Activated CD8-positive, alpha-beta memory T cell treated with anti-CD3 and anti-CD28 coated beads for 48 hours (primary cell): ENCODE results near the gene SLC6A9.

Experiments used
- DNase-seq, 3 experiments: peaks; one replicate each; pipeline ENCODE4 v3.0.0-alpha.2; 2020; ENCODE audit warnings: low read depth in 2 of 3, low spot score in 2 of 3

Gene SLC6A9

GRCh38 chr1:44029911-44030604 lies 1.2 kb downstream of the SLC6A9 start:
- peak; percentile 58 to 84 (median 82) for DNase-seq

DNA sequence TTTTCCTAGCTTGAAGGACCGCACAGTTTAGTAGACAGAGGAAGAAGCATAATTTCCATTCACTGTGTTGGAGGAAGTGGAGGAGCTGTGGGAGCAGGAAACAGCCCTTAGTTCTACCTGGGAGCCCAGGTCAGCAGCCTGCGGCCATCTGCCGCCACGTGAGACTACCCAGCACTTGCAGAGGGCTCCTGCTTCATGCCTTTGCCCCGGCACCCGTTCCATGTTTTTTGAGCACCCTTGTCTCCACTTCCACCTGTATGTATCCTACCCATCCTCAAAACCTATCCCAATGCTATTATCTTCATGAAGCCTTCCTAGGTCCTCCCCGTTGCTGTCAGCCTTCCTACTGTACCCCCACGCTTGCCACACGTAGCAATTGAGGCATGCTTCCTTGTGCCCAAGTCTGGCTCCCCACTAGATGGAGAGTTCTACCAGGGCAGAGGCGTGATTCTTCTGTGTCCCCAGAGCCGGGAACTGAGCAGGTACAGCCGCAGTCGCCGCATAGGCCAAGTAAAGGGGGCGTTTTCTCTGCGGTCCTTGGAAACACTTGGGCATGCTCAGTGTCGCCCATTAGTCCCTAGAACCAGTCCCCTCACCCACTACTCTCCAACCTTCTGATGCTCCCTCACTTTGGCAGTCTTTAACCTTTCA lies 1.9 kb downstream of the SLC6A9 start:
- no peak for DNase-seq

DNA sequence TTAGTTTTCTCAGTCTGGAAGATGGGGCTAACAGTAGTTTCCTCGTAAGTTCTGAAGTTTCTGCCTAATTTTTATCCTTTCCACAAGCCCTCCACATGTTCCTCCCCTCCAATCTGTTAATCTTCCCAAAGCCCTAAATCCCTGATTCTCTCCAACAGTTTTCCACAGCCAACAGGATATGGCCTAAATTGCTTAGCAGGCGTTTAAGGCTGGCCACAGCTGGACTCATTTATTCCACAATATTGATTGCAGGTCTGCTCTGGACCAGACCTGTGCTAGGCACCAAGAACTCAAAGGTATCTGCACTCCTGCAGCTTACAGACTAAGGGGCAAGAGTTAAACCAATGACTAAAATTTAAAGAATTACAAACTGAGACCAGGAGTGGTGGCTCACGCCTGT lies 3.9 kb downstream of the SLC6A9 start:
- DNase-seq = no peak

DNA sequence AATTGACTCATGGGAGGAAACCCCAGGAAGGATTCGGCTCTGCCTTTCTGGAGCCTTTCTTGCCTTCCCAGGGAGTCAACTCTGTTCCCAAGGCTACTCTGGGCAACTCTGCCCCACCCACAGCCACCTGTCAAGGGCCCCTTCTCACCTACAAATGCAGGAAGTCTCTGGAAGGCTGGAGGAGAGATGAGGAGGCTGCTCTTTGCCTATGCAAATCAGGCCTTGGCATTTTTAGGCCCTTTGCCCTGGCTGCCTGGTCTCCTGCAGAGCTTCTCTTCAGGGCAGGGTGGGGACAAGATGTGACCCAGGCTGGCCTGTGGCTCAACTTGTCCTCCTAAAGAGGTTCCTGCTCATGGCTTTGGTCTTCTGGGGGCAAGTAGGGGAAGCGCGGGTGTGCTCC lies 5.4 kb downstream of the SLC6A9 start:
- no peak for DNase-seq

DNA sequence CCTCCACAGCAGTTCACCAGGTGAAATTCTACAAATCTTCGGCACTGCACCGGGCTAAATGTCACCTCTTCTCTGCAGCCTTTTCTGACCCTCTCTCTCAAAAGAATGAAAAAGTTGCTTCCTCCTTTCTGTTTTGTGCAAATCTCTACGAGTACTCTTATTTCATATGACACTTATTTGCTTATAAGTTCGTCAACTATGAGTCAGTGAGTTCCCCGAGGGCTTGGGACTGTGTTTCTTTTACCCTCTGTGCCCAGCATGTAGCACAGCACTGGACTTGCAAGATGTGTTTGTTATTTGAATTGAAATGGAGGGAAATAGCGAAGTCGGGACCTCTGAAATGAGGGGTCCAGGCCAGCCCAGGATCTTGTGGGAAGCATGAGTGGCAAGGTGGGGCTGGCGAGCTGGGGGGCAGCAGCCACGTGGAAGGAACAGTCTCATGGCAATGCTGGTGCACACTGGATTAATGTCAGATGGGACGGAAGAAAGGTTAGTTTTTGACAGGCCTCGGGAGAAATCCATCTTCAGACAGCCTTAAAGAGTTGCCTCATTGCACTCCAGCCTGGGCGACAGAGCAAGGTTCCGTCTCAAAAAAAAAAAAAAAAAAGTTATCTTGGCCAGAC lies 6.2 kb downstream of the SLC6A9 start:
- DNase-seq = no peak

DNA sequence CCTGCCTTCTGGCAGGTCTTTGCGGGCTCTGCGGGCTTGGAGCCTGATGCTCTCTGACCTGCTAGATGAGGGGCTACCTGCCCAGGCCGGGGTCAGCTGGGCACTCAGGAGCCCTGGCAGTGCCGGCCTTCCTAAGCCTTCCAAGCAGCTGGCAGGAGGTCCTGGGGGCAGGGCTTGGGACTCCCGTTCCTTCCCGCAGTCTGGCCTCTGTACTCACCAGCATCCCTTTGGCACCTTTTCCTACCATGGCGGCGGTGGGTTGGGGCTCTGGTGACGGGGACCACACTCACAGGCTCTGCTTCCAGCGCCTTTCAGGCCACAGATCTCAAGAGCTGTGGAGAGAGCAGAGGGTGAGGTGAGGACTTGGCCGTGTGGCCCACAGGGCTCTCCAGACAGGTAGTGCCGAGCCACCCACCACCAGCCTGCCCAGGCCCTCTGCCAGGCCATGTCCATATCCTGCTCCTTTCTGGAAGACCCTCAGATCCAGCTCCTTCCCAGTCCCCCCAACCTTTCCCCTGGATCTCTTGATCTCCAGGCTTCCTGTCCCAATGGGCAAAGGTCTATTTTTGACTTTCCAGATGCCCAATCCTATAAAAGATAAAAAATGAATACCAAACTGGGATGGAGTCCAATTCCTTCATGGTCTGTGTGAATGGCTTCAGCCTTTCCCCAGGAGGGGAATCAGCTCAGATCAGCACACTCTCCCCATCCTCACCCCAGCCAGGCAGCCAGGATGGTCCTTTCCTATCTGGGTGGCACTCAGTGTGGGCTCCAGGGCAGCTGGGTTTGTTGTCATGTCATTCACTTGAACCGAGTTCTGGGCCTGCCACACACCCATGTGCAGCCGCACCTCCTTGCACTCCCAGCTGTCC lies 7.0 kb downstream of the SLC6A9 start:
- no peak for DNase-seq

DNA sequence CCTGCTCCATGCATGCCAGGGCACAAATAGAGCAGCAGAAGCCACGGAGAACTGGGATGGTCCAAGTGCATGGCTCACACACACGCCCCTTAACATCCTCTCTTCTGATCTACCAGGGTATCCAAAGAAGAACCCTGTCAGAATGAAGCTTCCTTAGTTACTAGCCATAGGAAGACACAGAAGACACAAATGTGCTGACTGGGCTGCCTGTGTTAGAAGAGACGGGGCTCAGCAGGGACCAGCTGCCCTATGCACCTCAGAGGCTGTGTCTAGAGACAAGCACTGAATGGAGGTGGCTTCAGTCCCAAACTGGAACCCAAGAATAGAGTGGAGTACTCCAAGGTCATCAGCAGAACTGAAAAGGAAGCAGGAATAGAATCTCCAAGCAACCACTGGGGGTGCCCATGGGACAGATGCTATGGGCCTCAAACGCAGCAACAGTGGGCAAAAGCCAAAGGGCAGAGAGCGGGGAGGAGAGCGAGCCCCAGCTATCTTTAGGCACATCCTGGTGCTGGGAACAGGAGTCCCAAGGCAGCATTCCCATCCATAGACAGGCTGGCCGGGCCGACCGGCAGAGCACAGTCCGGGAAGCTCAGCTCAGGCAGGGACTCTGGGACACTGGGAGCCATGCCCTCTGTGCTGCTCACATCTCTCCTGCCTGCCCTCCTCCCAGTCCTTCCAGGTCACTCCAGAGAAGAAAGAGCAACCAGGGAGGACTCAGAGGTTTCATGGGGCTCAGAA lies 9.5 kb downstream of the SLC6A9 start:
- no peak for DNase-seq

GRCh38 chr1:44021156-44021555 lies 10.1 kb downstream of the SLC6A9 start:
- DNase-seq = no peak

- DNase-seq = no peak
These were observed 10.8 kb downstream of the SLC6A9 start for GRCh38 chr1:44020464-44020863.

- no peak for DNase-seq
These were observed 11.8 kb downstream of the SLC6A9 start for GRCh38 chr1:44019466-44019948.

DNA sequence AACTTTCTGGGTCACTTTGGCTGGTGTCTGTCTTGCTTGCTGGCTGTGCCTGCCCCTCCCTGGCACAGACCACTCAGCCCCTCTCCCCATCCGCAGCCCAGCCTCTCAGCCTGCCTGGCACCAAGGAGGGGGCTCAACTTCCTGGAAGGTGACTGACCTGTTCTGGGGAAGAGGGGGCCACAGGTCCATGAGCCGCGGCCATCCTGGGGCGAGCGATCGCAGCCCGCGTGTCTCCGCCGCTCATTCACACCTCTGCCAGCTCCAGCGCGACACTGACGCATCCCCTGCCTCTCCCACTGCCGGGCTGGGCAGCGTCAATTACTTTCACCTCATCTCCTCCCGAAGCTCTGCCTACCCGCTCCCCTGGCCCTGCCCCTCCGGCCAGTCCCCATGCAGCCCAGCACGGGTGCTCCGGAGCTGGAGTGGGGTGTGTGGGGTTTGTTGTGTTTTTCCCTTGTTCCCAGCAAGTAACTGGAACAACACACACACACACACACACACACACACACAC lies 14.3 kb downstream of the SLC6A9 start:
- DNase-seq = no peak

DNA sequence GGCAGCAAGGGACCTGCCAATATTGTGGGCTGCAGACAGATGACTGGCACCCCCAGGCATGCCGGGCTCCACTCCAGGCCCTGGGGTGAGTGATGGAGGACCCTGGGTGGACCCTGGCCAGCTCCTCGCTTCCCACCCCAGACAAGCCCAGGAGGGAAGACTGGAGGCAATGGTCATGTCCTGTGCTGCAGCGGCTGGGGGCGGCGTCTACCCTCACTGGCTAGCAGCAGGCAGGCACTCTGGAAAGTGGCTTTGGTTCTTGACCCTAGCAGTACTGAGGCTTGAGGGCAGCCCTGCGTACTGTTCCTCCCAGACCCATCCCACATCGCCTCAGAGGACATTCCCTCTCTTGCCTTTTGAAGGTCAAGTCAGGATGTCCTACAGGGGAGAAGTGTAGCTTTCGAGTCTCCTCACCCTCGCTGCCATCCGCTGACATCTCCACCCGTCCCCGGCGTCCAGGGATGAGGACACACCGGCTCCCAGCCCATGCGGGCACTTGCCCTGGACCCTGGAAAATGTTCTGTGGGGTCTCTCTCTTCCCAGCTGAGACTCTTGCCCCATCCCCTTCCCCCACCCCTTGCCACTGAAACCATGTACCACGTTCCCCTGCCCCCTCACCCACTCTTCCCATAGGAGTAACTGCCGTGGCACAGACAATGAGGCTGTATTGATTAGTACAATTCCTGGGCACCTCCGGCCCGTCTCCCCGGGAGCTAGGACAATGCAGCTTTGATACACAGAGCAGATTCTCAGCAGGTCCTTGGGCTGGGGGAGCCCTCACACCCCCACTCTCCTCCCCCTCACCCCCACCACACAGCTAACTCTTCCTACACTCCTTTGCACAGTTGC lies 15.0 kb downstream of the SLC6A9 start:
- no peak for DNase-seq

GRCh38 chr1:44015206-44015605 lies 16.1 kb downstream of the SLC6A9 start:
- DNase-seq = no peak

DNA sequence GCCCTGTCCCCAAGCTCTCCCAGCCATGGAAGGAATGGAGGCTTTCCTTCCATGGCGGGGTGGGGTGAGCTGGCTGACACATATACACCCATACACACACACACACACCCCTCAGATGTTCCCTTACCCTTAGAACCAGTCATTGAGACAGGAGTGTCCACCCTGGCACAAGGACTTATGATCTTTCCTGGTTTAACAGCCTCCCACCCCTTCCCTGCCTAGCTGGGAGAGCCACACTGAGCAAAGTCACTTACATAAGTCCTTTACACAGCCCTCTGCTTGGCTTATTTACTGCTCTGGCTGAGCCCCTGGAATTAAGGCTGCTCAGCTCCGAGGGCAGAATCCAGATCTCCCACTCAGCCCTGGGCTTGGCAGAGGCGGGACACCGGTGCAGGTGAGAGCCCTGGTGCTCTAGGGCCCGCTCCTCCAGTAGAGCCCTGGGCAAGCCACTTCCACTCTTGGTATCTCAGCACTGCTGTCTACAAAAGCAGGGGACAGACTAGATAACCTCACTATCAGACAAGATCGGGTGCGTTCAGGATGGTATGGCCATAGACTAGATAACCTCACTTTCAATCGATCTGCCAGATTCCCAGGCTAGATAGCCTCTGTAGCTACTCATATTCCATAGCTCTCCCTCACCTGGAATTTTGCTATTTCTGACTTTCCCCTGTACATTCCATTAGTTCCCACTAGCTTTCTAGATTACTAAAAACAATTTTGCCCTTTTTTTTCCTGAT lies 16.7 kb downstream of the SLC6A9 start:
- DNase-seq = no peak

- no peak for DNase-seq
These were observed 17.3 kb downstream of the SLC6A9 start for GRCh38 chr1:44013949-44014348.

- no peak for DNase-seq
These were observed 18.2 kb downstream of the SLC6A9 start for GRCh38 chr1:44012941-44013609.

GRCh38 chr1:44012404-44012803 lies 18.9 kb downstream of the SLC6A9 start:
- DNase-seq = no peak

GRCh38 chr1:44010935-44011471 lies 20.3 kb downstream of the SLC6A9 start:
- DNase-seq = no peak
